Stimulated activated CD4-positive, alpha-beta T cell treated with anti-CD3 and anti-CD28 coated beads, Interleukin-4, amount 100 ng/mL, for 1 hour (primary cell): ENCODE data around the gene SLC6A7.
"Not testable (repeated sequence)": the region's sequence is repeated elsewhere in the genome, so short reads cannot be mapped to it uniquely, and the experiment has no call there.

Experiments used
- DNase-seq: peaks from one replicate; pipeline ENCODE4 v3.0.0-alpha.2; 2020

SLC6A7 gene

GRCh38 chr5:150246429-150246828 is 56.6 kb downstream of the SLC6A7 start:
- no peak for DNase-seq

- DNase-seq: no peak
These were observed 57.0 kb downstream of the SLC6A7 start for GRCh38 chr5:150246835-150247234.

- DNase-seq: no peak
These were observed 57.9 kb downstream of the SLC6A7 start for GRCh38 chr5:150247726-150248125.

- not testable (repeated sequence) for DNase-seq
These were observed 58.6 kb downstream of the SLC6A7 start for GRCh38 chr5:150248493-150248892.

GRCh38 chr5:150248946-150249345 is 59.1 kb downstream of the SLC6A7 start:
- DNase-seq: no peak

GRCh38 chr5:150249744-150250143 is 59.9 kb downstream of the SLC6A7 start:
- DNase-seq: no peak

- no peak for DNase-seq
These were observed 61.6 kb downstream of the SLC6A7 start for GRCh38 chr5:150251504-150251903.

- no peak for DNase-seq
These were observed 62.6 kb downstream of the SLC6A7 start for GRCh38 chr5:150252489-150252888.

- DNase-seq: no peak
These were observed 63.8 kb downstream of the SLC6A7 start for GRCh38 chr5:150253416-150254208.

GRCh38 chr5:150254363-150254762 is 64.5 kb downstream of the SLC6A7 start:
- no peak for DNase-seq

- no peak for DNase-seq
These were observed 64.9 kb downstream of the SLC6A7 start for GRCh38 chr5:150254774-150255173.

GRCh38 chr5:150255659-150256409 is 66.0 kb downstream of the SLC6A7 start:
- DNase-seq: no peak

GRCh38 chr5:150256410-150257064 is 66.7 kb downstream of the SLC6A7 start:
- DNase-seq: no peak

- DNase-seq: no peak
These were observed 67.6 kb downstream of the SLC6A7 start for GRCh38 chr5:150257424-150257823.

- DNase-seq: no peak
These were observed 68.3 kb downstream of the SLC6A7 start for GRCh38 chr5:150258130-150258529.
